Activated CD8-positive, alpha-beta memory T cell treated with anti-CD3 and anti-CD28 coated beads, Interleukin-2, amount 50 U/mL, for 24 hours (primary cell): ENCODE measurements around the gene UNC5CL.
"Not testable (repeated sequence)": the region's sequence is repeated elsewhere in the genome, so short reads cannot be mapped to it uniquely, and the experiment has no call there.

Experiments
- DNase-seq: peaks from one replicate; pipeline ENCODE4 v3.0.0-alpha.2; 2020; ENCODE audit errors: extremely low read depth

The UNC5CL gene

GRCh38 chr6:41006980-41007379 lies 32.0 kb downstream of the UNC5CL start:
- DNase-seq = not testable (repeated sequence)

DNA sequence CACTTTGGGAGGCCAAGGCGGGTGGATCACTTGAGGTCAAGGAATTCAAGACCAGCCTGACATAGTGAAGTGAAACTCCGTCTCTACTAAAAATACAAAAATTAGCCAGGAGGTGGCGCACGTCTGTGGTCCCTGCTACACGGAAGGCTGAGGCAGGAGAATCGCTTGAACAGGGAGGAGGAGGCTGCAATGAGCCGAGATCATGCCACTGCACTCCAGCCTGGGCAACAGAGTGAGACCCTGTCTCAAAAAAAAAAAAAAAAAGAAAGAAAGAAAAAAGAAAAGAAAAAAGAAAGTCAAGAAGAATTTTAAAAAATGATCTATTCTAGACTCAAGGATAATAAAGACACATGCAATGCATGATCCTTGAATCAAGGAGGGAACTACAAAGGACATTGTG lies 32.8 kb downstream of the UNC5CL start:
- not testable (repeated sequence) for DNase-seq

- DNase-seq = no peak
Measured at GRCh38 chr6:41002168-41002567, 36.9 kb downstream of the UNC5CL start.

DNA sequence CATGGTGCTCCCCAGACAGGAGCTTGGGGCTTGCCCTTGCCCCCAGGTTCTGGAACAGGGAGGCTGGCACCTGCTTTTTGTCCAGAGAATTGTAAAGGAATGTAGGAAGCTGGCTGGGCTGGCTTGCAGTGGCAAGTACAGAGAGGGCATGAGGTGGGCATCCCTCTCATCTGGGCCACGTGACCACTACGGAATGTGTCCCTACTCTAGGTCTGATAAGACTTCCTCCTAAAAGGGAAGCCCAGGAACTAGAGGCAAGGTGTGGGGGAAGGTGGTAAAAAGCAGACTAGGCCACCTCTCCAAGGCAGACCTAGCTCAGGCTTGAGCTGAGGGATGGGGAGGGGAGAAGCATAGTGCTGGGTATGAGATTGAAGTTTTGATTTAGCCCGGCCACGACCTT lies 38.8 kb downstream of the UNC5CL start:
- DNase-seq = no peak

DNA sequence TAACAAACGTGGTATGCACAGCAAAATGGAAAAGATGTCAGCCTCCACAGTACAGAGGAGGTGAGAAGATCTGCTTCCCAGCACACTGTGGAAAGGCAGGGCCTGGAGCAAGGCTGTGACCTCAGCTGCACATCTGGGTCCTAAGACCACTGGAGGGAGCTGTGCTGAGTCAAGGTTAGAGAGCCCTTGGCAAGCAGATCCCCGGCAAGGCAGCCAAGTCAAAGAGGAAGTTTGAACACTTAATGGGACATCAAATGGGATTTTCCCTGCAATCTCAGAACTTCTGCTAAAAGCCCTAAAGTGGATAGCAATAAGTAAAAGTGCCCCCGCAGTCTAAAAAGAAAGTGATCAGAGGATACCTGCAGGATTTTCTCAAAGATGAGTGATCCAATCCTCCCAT lies 39.5 kb downstream of the UNC5CL start:
- DNase-seq = no peak

DNA sequence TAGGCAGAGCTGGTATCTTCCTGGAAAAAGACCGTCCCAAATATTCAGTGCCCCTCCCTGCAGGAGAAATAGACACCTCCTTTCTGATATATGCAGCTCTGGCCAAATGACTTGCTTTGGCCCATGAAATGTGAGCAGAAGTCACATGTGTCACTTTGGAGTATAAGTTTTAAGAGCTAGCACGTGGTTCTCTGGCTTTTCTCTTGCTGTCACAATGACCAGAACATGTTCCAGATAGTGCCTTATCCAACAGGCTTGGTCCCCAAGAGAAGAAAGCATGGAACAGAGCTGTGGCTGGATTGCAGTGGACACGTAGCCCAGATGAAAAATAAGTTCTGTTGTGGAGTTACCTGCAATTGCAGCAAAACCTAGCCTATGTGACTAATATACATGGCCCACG lies 40.4 kb downstream of the UNC5CL start:
- no peak for DNase-seq

DNA sequence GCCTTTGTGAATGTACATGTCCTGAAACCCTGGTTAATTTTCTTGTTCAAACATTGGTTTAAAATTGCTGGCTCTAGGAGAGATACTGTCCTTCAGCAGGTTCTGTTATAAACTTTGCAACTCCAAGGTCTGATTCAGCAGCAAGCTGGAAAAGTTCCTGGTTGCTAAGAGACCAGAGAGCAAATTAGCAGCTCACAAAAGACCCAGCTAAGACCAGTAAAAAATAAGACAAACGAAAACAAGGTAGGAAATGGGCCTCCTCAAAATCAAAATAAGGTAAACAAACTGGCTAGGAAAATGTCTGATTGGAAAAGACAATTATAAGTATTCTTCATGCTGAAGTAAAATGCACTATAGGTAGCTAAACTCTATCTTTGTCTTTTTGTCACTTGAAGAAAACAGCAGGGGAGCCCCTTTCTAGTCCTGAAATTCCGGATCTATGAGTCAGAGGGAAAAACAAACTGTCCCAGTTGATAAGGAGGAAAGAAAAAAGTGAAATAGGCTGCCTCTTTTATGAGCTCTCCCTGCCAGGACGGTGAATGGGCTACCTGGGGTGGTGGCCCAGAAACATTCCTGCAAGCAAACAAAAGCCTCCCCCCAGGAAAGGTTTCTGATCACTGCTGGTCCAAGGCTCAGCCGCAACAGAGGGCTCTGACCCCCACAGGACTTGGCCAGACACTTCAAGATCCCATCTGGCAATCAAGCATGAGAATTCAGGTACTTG lies 41.6 kb downstream of the UNC5CL start:
- DNase-seq = no peak

DNA sequence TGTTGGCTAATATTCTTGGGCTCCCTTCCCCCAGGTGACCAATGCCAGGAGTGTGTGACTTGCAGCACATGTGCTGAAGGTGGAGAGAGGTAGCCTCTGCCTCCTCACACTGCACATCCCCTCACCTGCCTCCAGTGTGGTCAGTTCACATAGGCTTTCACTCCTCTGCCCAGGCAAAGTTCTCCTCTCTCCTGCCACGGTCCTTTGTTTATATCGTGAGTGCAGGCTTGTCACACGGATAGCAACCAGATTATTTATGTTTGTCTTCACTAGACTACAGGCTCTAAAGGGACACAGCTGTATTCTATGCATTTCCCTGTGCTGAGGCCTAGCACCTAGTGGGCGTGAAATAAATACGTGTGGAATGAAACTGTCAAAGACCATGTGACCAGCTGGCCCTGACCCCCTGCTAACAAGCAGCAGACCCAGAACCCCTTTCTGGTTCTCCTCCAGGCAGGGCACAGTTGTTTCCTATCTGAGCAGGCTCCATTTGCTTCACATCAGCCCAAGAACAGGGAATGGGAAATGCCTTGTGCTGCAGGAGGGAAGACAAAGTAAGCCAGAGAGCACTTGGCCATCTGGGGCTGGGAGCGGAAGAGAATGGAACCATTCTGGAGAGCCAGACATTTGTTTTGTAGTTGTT lies 42.3 kb downstream of the UNC5CL start:
- DNase-seq = no peak

DNA sequence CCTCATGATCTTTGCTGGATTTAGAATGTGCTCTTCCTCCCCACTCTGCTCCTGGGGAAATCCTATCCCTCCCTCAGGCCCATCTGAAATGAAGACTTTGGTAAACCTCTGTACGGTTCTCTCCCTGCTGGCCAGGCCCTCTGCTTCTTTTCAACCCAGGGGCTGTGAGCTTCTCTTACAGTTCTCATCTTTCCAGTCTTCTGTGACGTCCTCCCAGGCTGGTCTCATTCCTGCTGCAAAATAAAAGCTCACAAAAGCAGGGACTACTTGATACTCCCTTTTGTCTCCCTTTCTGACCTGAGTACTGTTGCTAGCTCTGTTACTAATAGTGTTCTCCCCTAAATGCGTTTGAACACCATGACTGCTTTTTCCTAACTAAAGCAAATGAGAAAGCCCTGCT lies 46.3 kb downstream of the UNC5CL start:
- DNase-seq = no peak

- no peak for DNase-seq
Measured at GRCh38 chr6:40990301-40990700, 48.7 kb downstream of the UNC5CL start.

DNA sequence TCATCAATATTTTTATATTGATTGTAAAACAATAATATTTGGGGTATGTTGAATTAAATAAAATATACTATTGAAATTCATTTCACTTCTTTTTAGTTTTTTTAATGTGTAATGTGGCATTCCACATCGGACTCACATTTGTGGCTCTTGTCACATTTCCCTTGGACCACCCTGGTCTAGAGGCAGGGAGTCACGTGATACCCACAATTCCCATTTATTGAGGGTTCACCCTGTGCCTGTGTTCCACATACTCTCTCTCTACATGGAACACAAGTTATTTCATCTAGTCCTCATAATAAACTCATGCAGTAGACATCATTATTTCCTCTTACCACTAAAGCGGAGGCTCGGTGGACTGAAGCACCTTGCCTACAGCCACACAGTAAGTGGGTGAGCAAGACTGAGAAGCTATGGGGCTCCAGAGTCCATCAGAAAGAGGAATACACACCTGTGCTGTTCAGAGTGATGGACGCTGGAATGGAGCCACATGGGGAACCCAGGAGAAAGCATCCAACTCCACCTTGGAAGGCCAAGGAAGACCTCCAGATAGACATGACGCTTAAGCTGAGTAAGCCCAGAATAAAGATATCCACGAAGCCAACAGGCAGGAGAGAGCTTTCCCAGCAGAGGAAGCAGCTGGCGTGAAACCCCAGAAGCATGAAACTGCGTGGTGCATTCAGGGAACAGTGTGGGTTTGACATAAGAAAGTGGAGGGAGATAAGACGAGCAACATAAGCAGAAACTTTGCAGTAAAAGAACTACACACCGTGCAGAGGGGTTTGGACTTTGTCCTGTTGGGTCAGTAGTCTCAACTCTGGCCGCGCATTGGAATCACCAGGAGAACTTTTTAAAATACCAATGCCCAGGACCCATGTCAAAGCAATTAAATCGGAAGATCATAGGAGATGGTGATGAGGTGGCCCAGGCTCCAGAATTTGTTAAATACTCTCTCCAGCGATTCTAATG lies 49.5 kb downstream of the UNC5CL start:
- no peak for DNase-seq

- no peak for DNase-seq
Measured at GRCh38 chr6:40988634-40989033, 50.4 kb downstream of the UNC5CL start.

- no peak for DNase-seq
Measured at GRCh38 chr6:40986921-40987819, 51.9 kb downstream of the UNC5CL start.

DNA sequence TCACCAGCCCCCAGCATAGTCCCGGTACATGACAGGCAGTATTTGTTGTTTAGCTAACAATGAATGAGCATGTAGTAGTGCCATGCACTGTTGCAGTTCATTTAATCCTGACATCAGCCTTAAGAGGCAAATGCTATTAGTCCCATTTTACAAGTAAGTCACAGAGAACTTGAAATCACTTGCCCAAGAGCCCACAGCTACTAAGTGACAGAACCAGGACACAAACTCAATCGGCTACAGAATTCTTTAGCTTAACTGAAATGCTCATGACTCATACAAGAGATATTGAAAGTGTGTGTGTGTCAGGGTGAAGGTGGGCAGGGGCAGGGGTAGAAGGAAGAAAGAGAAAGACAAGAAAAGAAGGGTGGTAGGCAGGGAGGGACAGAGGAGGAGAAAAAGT lies 52.7 kb downstream of the UNC5CL start:
- DNase-seq = no peak

DNA sequence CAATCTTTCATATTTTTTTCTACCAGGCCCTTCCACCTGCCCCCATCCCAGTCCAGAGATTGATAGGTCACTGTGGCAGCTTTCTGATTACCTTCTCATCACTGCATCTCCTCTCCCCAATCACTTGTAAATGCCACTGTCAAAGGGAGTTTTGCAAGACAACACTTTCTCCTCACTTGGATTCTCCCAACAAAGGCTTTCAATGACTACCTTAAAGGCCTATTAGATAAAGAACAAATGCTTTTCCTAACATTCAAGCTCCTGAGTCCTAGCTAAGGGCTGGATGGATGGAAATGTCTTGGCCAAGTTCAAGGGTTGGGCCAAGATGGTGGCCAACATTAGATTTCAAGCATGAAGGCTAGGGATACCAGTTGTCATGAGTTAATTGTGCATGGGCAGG lies 55.3 kb downstream of the UNC5CL start:
- DNase-seq = no peak

DNA sequence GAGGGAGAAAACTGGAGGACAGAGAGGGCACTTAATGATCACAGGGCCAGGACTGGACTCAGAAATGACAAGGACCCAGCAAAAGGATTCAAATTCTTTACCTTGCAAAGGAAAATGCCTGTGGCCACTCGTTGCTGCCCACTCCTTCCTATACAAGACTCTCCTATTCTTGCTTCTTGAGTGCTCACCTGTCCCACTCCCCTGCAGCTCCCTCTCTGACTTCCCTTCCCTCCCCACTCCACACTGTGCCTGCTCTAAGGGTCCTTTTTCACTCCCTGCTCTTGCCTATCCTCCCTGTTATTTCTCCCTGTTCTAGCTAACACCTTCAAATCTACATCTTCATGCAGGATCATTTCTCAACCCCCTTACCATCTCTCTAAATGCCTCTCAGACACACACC lies 56.1 kb downstream of the UNC5CL start:
- no peak for DNase-seq

DNA sequence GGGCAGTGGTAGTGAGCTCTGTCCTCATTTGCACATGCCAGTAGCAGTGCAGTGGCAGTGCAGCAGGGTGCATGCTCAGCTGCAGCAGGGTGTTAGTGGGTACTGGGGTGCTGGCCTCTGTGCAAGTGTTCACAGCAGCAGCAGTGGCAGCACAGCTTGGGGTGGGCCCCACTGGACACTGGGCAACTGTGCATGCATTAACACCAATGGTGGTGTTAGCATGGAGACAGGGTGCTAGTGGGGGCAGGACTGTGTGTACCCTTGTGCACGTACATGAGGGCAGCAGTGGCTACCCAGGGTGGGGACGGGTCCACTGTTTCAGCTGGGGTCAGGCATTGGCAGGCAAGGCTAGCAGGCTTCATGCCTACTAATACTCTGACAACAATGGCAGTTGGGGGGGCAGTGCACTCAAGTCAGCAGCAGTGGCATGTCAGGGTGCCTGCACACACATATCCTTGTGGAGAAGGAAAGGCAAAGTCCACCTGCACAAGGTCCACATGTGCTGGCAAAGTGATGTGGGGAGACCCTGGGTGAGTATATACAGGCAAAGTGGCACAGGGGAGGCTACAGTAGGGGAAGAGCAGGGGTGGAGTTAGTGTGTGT lies 60.2 kb downstream of the UNC5CL start:
- DNase-seq = no peak

GRCh38 chr6:40977695-40978094 lies 61.3 kb downstream of the UNC5CL start:
- DNase-seq = no peak

DNA sequence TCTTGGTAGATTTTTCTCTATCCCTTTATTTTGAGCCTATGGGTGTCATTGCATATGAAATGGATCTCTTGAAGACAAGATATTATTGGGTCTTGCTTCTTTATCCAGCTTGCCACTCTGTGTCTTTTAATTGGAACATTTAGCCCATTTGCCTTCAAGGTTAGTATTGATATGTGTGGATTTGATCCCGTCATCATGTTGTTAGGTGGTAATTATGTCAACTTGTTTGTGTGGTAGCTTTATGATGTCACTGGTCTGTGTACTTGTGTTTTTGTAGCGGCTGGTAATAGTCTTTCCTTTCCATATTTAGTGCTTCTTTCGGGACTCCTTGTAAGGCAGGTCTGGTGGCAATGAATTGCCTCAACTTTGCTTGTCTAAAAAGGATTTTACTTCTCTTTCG lies 61.9 kb downstream of the UNC5CL start:
- DNase-seq = no peak
